Neural progenitor cell (in vitro differentiated cells): ENCODE data around the gene ATXN1.

Experiments
- EZH2 ChIP-seq: fragments of 200-600 bp; sonication (generic); IDR thresholded peaks from 2 replicates; pipeline ENCODE4 v1.6.1; 2017; ENCODE audit warnings: antibody characterized with exemption, mild to moderate bottlenecking, moderate library complexity
- EZH2phosphoT487 ChIP-seq: fragments of 200-600 bp; sonication (generic); IDR thresholded peaks from 2 replicates; pipeline ENCODE4 v1.6.1; 2017; ENCODE audit warnings: antibody characterized with exemption
- TF ChIP-seq, protein P1 (sequence below): fragments of 200-600 bp; sonication (generic); IDR thresholded peaks from 2 replicates; pipeline ENCODE4 v1.5.1; 2017; ENCODE audit warnings: antibody characterized with exemption, mild to moderate bottlenecking

GRCh38 chr6:16477367-16478149, 283.7 kb downstream of the ATXN1 start:
- TF ChIP-seq, protein P1, sequence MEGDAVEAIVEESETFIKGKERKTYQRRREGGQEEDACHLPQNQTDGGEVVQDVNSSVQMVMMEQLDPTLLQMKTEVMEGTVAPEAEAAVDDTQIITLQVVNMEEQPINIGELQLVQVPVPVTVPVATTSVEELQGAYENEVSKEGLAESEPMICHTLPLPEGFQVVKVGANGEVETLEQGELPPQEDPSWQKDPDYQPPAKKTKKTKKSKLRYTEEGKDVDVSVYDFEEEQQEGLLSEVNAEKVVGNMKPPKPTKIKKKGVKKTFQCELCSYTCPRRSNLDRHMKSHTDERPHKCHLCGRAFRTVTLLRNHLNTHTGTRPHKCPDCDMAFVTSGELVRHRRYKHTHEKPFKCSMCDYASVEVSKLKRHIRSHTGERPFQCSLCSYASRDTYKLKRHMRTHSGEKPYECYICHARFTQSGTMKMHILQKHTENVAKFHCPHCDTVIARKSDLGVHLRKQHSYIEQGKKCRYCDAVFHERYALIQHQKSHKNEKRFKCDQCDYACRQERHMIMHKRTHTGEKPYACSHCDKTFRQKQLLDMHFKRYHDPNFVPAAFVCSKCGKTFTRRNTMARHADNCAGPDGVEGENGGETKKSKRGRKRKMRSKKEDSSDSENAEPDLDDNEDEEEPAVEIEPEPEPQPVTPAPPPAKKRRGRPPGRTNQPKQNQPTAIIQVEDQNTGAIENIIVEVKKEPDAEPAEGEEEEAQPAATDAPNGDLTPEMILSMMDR = no peak
- TF ChIP-seq EZH2 (no peak), EZH2phosphoT487 (no peak)
